Trophoblast cell (in vitro differentiated cells and primary cell): Measurements from ENCODE around the gene MTM1. TPM values are rescaled to one million over a fixed set of nuclear protein-coding genes. Genes with fewer than 3 reads are reported as not detected.

Source experiments
- DNase-seq, 2 donors: peaks; one replicate each; pipeline ENCODE4 v3.0.0-alpha.2; 2016
- H2AFZ ChIP-seq: 2 replicates; pipeline ENCODE4 v1.6.1; 2013; ENCODE audit warnings: low read length, moderate library complexity, mild to moderate bottlenecking; ENCODE audit not compliant: insufficient read depth, poor library complexity
- H2AK5ac ChIP-seq: 2 replicates; pipeline ENCODE4 v1.6.1; 2013; ENCODE audit warnings: mild to moderate bottlenecking, low read length
- H2BK120ac ChIP-seq: 2 replicates; pipeline ENCODE4 v1.6.1; 2013; ENCODE audit warnings: low read length, mild to moderate bottlenecking, moderate library complexity; ENCODE audit not compliant: insufficient read depth, poor library complexity
- H2BK12ac ChIP-seq: 2 replicates; pipeline ENCODE4 v1.6.1; 2013; ENCODE audit warnings: mild to moderate bottlenecking, low read length, moderate library complexity
- H2BK5ac ChIP-seq: 2 replicates; pipeline ENCODE4 v1.6.1; 2013; ENCODE audit warnings: low read length, low read depth, moderate library complexity, mild to moderate bottlenecking; ENCODE audit not compliant: poor library complexity
- H3K14ac ChIP-seq: 2 replicates; pipeline ENCODE4 v1.6.1; 2013; ENCODE audit warnings: mild to moderate bottlenecking, low read length
- H3K18ac ChIP-seq: 2 replicates; pipeline ENCODE4 v1.6.1; 2013; ENCODE audit warnings: mild to moderate bottlenecking, low read length
- H3K23ac ChIP-seq: 2 replicates; pipeline ENCODE4 v1.6.1; 2013; ENCODE audit warnings: low read length
- H3K27ac ChIP-seq: 2 replicates; pipeline ENCODE4 v1.5.1; 2013; ENCODE audit warnings: low read depth, mild to moderate bottlenecking, inconsistent platforms, low read length, moderate library complexity
- H3K27me3 ChIP-seq: 2 replicates; pipeline ENCODE4 v1.6.1; 2013; ENCODE audit warnings: inconsistent platforms, mild to moderate bottlenecking, low read length, moderate library complexity; ENCODE audit not compliant: insufficient read depth
- H3K36me3 ChIP-seq, 2 experiments: 1 replicate in 1 of 2; 2 replicates in 1 of 2; pipeline ENCODE4 v1.6.1; 2013; ENCODE audit warnings: low read length in 2 of 2, mild to moderate bottlenecking in 2 of 2, moderate library complexity in 1 of 2; ENCODE audit not compliant: insufficient read depth in 2 of 2, control insufficient read depth in 1 of 2
- H3K4ac ChIP-seq: 2 replicates; pipeline ENCODE4 v1.6.1; 2013; ENCODE audit warnings: low read depth, mild to moderate bottlenecking, low read length, moderate library complexity
- H3K4me1 ChIP-seq, 2 experiments: 1 replicate in 1 of 2; 2 replicates in 1 of 2; pipeline ENCODE4 v1.6.1; 2013; ENCODE audit warnings: low read length in 2 of 2, mild to moderate bottlenecking in 2 of 2, moderate library complexity in 1 of 2; ENCODE audit not compliant: insufficient read depth in 2 of 2, control insufficient read depth in 1 of 2
- H3K4me2 ChIP-seq: 2 replicates; pipeline ENCODE4 v1.6.1; 2013; ENCODE audit warnings: inconsistent platforms, mild to moderate bottlenecking, low read length, moderate library complexity
- H3K4me3 ChIP-seq: 2 replicates; pipeline ENCODE4 v1.5.1; 2013; ENCODE audit warnings: mild to moderate bottlenecking, low read depth, low read length, inconsistent platforms
- H3K79me1 ChIP-seq: one replicate; pipeline ENCODE4 v1.6.1; 2013; ENCODE audit warnings: low read length
- H3K79me2 ChIP-seq: 2 replicates; pipeline ENCODE4 v1.6.1; 2013; ENCODE audit warnings: low read length, mild to moderate bottlenecking; ENCODE audit not compliant: control insufficient read depth, insufficient read depth, poor library complexity
- H3K9ac ChIP-seq: 2 replicates; pipeline ENCODE4 v1.6.1; 2013; ENCODE audit warnings: mild to moderate bottlenecking, low read length
- H3K9me3 ChIP-seq: 2 replicates; pipeline ENCODE4 v1.6.1; 2013; ENCODE audit warnings: low read depth, mild to moderate bottlenecking, control low read depth, inconsistent platforms, low read length; ENCODE audit not compliant: insufficient read depth
- H4K12ac ChIP-seq: 2 replicates; pipeline ENCODE4 v1.6.1; 2013; ENCODE audit warnings: low read depth, mild to moderate bottlenecking, low read length, moderate library complexity
- H4K8ac ChIP-seq: 2 replicates; pipeline ENCODE4 v1.6.1; 2013; ENCODE audit warnings: low read depth, mild to moderate bottlenecking, low read length, moderate library complexity
- H4K91ac ChIP-seq: one replicate; pipeline ENCODE4 v1.6.1; 2013; ENCODE audit warnings: low read depth, mild to moderate bottlenecking, low read length, moderate library complexity
- WGBS: extraction: QIAGEN DNeasy Blood & Tissue Kit; methylation state at CpG from one replicate; pipeline ENCODE4 v1.1.7; 2013; ENCODE audit warnings: missing lambda C conversion rate; ENCODE audit not compliant: insufficient read length, insufficient coverage; ENCODE audit errors: extremely low coverage; 5-methylcytosine and 5-hydroxymethylcytosine counted together
- polyA plus RNA-seq: library from polyadenylated mRNA; stranded (reverse); fragments of 200-250 nt; gene quantifications from 2 replicates; pipeline ENCODE4 v1.2.3, GENCODE V29; 2013

The MTM1 gene
- polyA plus RNA-seq: 10.6 and 10.9 TPM in 2 replicates

DNA sequence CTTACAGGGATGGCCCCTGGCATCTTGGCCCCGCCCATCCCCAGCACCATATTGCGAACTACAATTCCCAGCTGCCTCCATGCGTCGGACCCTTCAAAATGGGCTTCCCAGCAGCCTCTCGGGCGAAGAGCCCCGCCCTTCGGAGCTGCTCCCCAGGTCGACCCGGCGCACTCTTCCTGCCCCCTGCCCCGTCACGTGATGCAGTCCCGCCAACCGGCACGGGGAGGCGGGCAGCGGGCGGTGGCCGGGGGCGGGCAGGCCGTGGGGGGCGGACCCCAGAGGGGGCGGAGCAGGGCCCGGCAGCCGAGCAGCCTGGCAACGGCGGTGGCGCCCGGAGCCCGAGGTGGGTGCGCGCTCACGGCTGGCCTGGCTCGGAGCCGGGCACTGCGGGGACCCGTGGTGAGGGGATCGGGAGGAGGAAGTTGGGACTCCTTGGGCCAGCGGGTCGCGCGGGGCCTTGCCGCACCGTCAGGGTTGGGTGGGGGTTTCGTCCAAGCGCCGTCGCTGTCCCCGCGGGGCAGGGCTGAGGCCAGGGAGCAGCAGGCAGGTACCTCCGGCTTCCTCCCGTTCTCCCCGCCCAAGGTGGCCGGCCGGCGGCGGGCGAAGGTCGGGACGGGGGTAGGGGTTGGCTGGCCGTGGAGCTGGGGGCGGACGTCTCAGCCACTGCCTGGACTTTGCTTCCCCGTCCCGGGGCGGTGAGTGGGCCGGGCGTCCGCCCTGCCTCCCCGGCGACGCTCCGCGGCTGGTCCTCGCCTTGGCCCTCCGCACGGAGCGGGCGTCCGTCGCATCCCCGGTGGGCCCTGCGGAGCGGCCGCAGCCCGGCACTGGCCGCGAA, at the start of gene MTM1:
MTM1 (plus strand) TSS at position 302 of the 835 bp plus-strand sequence. CDS start 23,994 bp downstream, outside the sequence.
- peak within 1 kb of the TSS; percentile 93 for H3K4me3 ChIP-seq
- no peak within 1 kb of the TSS for H4K12ac ChIP-seq
- peaks cover 0 to 3% of the 10 kb centered on the region in 2 experiments for H3K4me1 ChIP-seq
- peak; percentile 92 for DNase-seq
- peak within 1 kb of the TSS; percentile 39 for H2BK5ac ChIP-seq
- peak within 1 kb of the TSS; percentile 76 for H4K8ac ChIP-seq
- H3K36me3 ChIP-seq: no peaks in the 10 kb centered on the region
- no peak within 1 kb of the TSS for H2BK12ac ChIP-seq
- peak within 1 kb of the TSS; percentile 37 for H4K91ac ChIP-seq
- H2BK120ac ChIP-seq: peak within 1 kb of the TSS; percentile 38
- H3K27ac ChIP-seq: peak within 1 kb of the TSS; percentile 34
- peak within 1 kb of the TSS; percentile 57 for H3K14ac ChIP-seq
- H3K9ac ChIP-seq: peak within 1 kb of the TSS; percentile 74
- no peaks in the 10 kb centered on the region for H3K27me3 ChIP-seq
- H3K23ac ChIP-seq: no peak within 1 kb of the TSS
- H3K79me2 ChIP-seq: peaks cover 5% of the 10 kb centered on the region
- no peak within 1 kb of the TSS for H2AK5ac ChIP-seq
- peak within 1 kb of the TSS; percentile 80 for H3K18ac ChIP-seq
- peak within 1 kb of the TSS; percentile 69 for H3K4me2 ChIP-seq
- no peaks in the 10 kb centered on the region for H3K9me3 ChIP-seq
- peak within 1 kb of the TSS; percentile 46 for H3K4ac ChIP-seq
- peaks cover 9% of the 10 kb centered on the region for H3K79me1 ChIP-seq
- H2AFZ ChIP-seq: no peak within 1 kb of the TSS
- WGBS: no CpG with 5 or more reads among the region's 89 CpGs

DNA sequence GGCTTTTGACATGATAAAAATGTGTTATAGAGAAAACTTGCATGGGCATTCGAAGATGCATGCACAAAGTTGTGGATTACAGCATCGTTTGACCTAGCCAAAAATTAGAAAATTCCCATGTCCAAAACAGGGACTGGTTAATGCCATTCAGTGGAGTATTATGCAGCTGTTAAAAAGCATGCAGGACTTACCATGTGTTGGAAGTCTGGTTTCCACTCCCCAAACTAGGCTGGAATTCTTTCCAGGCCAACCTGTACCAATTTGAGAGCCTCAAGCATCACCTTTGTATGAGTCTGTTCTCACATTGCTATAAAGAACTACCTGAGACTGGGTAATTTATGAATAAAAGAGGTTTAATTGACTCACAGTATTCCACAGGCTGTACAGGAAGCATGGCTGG, 45.9 kb upstream of the MTM1 start:
- H3K36me3 ChIP-seq: no peaks in the 10 kb centered on the region
- no peaks in the 10 kb centered on the region for H3K4me1 ChIP-seq
- H3K23ac ChIP-seq: no peak overlapping the region
- H3K79me1 ChIP-seq: no peaks in the 10 kb centered on the region
- no peak overlapping the region for H2BK5ac ChIP-seq
- no peak overlapping the region for H3K9ac ChIP-seq
- no peak overlapping the region for H3K14ac ChIP-seq
- H4K12ac ChIP-seq: no peak overlapping the region
- no peak for DNase-seq
- no peak overlapping the region for H3K4ac ChIP-seq
- H3K27me3 ChIP-seq: no peaks in the 10 kb centered on the region
- WGBS: no CpG with 5 or more reads among the region's 2 CpGs
- no peak overlapping the region for H3K18ac ChIP-seq
- no peak overlapping the region for H4K8ac ChIP-seq
- no peak overlapping the region for H2AK5ac ChIP-seq
- no peak overlapping the region for H3K27ac ChIP-seq
- no peak overlapping the region for H2AFZ ChIP-seq
- H3K4me3 ChIP-seq: no peak overlapping the region
- no peaks in the 10 kb centered on the region for H3K9me3 ChIP-seq
- H3K4me2 ChIP-seq: no peak overlapping the region
- H2BK12ac ChIP-seq: no peak overlapping the region
- H4K91ac ChIP-seq: no peak overlapping the region
- H2BK120ac ChIP-seq: no peak overlapping the region
- H3K79me2 ChIP-seq: no peaks in the 10 kb centered on the region

DNA sequence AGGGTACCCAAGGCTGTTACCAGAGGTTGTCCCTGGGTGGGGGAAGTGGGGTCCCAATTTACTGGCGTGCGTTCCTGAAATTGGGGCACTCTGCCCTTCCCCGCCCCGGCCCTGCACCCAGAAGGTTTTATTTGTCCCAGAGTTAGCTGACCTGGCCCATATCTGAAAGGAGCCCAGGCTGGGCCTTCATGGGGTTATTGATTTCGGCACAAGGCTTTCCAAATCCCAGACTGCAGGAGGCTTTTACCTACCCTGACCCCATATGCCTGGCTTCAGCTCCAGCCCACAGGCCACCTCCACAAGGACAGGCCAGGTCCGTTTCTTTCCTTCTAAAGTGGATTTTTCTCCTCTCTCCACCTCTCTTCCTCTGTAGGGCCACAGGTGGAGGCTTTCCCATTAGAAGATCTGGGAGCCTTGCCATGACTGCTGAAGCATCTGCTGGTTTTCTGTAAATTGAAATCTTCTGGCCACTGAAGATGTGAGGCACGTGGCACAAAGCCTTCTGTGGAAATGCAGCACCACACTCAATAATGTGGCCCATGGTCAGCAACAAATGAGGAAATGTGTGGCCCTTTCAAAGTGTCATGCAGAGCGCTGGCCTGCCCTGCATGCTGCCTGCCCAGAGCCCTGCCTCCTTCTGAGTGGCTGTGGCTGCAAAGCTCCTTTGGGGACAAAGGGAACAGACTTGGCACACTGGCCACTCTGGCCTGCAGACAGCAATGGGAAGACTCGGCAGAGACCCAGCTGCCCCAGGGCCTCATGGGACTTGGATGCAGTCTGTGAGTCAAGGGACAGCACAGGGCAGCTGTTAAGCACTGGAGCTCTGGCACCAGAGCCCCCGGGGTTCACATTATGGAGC, 43.1 kb upstream of the MTM1 start:
- Histone ChIP-seq H3K4ac (no peak overlapping the region), H3K4me3 (no peak overlapping the region), H3K4me1 (no peaks in the 10 kb centered on the region), H4K8ac (no peak overlapping the region), H3K9ac (no peak overlapping the region), H3K9me3 (no peaks in the 10 kb centered on the region), H2BK12ac (no peak overlapping the region), H3K79me2 (no peaks in the 10 kb centered on the region), H3K79me1 (no peaks in the 10 kb centered on the region), H2BK5ac (no peak overlapping the region), H4K12ac (no peak overlapping the region), H3K14ac (no peak overlapping the region), H2BK120ac (no peak overlapping the region), H3K23ac (no peak overlapping the region), H3K18ac (no peak overlapping the region), H3K4me2 (no peak overlapping the region), H4K91ac (no peak overlapping the region), H2AK5ac (no peak overlapping the region), H3K36me3 (no peaks in the 10 kb centered on the region), H3K27ac (no peak overlapping the region), H2AFZ (no peak overlapping the region), H3K27me3 (no peaks in the 10 kb centered on the region)
- no CpG with 5 or more reads among the region's 10 CpGs for WGBS
- DNase-seq: no peak

DNA sequence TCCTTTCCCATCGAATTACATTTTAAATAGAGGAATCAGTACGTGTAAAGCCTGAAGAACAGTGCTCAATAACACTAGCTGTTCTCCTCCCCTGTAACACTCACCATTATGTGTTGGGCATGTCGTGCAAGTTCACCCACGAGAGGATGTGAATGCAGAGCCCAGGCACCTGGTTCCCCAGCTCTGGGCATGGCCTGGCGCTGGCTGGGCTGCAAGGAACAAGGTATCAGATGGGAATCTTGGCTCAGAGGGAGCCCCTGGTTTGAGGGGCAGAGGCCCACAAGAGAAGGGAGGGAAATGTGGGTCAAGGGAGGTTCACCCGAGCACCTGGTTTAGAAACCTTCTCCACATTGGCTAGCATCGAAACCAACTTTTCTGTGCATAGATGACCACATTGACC, 41.7 kb upstream of the MTM1 start:
- H2AFZ ChIP-seq: no peak overlapping the region
- no peak overlapping the region for H3K9ac ChIP-seq
- H4K12ac ChIP-seq: no peak overlapping the region

More for the DNA sequence above, 41.7 kb upstream of the MTM1 start:
- Histone ChIP-seq H3K27me3 (no peaks in the 10 kb centered on the region), H3K4ac (no peak overlapping the region), H4K8ac (no peak overlapping the region), H3K79me2 (no peaks in the 10 kb centered on the region), H4K91ac (no peak overlapping the region), H3K14ac (no peak overlapping the region), H2BK5ac (no peak overlapping the region), H3K4me1 (no peaks in the 10 kb centered on the region), H3K4me3 (no peak overlapping the region), H2BK120ac (no peak overlapping the region), H3K23ac (no peak overlapping the region), H3K79me1 (no peaks in the 10 kb centered on the region), H2AK5ac (no peak overlapping the region), H2BK12ac (no peak overlapping the region), H3K18ac (no peak overlapping the region), H3K27ac (no peak overlapping the region), H3K36me3 (no peaks in the 10 kb centered on the region), H3K4me2 (no peak overlapping the region), H3K9me3 (no peaks in the 10 kb centered on the region)
- no peak for DNase-seq
- no CpG with 5 or more reads among the region's 7 CpGs for WGBS
